Measurements from ENCODE around the gene CHRNA4.

CHRNA4 gene

DNA sequence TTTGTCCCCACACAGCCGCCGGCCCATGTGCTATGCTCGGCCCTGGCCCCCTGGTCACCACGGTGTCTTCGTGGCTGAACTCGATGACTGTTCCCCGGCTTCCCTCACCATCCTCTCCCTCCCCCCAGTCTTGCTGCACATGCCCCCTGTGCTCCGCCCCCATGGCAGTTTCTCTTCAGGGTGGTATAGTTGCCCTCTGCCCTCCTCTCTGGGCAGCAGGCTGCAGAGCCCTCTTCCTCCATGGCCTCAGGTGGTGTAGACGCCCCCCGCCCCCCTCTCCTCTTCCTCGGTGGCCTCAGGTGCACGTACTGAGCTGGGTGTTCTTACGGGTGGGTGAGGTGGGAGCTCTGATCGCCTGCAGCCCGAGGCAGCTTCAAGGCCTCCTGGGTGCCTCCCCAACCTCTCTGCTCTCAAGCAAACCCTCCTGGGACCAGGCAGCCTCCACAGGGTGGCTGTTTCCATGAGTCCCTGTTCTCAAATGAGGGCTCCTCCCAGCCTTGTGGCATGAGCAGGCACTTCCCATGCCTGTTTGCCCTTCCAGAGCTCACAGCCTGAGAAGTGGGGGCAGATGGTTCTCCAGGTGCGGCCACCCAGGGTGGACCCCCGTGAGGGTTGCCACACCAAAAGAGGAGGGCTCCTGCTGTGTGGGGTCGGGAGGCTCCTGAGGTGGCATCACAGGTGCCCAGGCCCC is 43.4 kb downstream of the CHRNA4 start:
- DNase-seq (ENCODE audit: insufficient read length, low spot score) (no peak), FAIRE-seq (no peak)
- TF ChIP-seq, protein P1, sequence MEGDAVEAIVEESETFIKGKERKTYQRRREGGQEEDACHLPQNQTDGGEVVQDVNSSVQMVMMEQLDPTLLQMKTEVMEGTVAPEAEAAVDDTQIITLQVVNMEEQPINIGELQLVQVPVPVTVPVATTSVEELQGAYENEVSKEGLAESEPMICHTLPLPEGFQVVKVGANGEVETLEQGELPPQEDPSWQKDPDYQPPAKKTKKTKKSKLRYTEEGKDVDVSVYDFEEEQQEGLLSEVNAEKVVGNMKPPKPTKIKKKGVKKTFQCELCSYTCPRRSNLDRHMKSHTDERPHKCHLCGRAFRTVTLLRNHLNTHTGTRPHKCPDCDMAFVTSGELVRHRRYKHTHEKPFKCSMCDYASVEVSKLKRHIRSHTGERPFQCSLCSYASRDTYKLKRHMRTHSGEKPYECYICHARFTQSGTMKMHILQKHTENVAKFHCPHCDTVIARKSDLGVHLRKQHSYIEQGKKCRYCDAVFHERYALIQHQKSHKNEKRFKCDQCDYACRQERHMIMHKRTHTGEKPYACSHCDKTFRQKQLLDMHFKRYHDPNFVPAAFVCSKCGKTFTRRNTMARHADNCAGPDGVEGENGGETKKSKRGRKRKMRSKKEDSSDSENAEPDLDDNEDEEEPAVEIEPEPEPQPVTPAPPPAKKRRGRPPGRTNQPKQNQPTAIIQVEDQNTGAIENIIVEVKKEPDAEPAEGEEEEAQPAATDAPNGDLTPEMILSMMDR (IDR thresholded peaks at IDR 0.05; ENCODE audit: insufficient read depth, missing control alignments) = no peak

DNA sequence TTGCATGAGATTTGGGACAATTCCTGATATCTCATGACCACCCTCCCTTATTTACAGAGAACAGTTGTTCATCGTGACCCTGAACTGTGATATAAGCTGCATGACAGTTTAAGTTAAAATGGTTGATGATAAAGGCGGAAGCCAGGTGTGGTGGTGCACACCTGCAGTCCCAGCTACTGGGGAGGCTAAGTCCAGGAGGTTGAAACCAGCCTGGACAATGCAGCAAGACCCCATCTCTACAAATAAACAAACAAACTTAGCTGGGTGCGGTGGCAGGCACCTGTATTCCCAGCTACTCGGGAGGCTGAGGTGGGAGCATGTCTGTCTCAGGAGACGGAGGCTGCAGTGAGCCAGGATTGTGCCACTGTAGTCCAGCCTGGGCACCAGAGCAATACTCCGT is 44.1 kb downstream of the CHRNA4 start:
- DNase-seq (ENCODE audit: insufficient read length, low spot score) (no peak), FAIRE-seq (no peak)
- TF ChIP-seq, protein P1 (IDR thresholded peaks at IDR 0.05; ENCODE audit: insufficient read depth, missing control alignments) = no peak

DNA sequence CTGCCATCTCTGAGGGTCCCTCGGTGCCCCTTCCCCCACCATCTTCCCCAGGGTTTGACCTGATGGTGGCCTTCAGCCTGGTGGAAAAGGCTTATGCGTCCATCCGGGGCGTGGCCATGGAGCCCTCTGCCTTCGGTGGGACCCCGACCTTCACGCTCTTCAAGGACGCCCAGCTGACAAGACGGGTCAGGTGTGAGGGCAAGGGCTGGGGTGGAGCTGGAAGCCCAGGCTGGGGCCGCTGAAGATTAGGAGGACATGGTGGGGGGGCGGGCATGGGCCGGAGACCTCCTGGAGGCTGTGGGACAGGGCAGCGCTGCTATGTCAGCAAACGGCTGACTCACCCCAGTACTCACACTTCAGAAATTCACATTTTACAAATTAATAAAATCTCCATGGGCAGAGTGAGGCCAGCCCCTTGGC is 44.6 kb downstream of the CHRNA4 start:
- DNase-seq (ENCODE audit: insufficient read length, low spot score) = no peak

DNA sequence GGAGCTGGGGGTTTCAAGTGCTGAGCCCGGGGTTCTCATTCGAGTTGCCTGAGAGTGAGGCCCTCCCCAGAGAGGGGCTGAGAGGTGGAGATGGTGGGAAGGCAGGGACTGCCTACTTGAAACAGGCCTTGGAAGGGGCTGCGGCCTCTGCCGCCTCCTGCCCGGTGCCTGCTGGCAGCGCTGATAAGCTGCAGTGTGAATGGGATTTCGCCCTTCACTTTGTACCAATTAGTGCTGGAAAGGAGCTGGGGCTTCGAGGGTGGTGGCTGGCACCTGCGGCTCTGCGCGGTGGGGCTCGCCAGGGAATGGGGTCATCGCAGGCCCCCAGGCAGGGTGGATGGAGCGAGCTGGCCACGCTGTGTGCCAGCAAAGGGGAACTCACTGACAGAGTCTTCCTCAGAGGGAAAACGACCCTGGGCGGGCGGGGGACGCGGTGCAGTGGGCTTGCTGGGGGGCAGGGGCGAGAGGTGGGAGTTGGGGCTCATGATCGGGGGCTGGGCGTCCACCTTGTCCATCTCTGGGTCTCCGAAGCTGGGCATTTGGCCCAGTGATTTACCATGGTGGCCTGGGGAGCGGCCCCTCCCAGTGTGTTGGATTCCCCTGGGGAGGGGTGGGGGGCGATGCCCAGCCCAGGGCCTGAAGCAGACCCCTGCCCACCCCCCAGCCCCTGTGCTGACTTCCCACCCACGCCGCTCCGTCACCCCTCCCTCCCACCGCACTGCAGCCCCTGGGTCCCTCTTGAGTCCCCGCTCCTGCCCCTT is 45.2 kb downstream of the CHRNA4 start:
- FAIRE-seq (no peak), DNase-seq (ENCODE audit: insufficient read length, low spot score) (no peak)
- TF ChIP-seq, protein P1 (IDR thresholded peaks at IDR 0.05; ENCODE audit: insufficient read depth, missing control alignments) = no peak

More for the DNA sequence above, 44.6 kb downstream of the CHRNA4 start:
- no peak for FAIRE-seq
- TF ChIP-seq, protein P1 (IDR thresholded peaks at IDR 0.05; ENCODE audit: insufficient read depth, missing control alignments) = no peak

DNA sequence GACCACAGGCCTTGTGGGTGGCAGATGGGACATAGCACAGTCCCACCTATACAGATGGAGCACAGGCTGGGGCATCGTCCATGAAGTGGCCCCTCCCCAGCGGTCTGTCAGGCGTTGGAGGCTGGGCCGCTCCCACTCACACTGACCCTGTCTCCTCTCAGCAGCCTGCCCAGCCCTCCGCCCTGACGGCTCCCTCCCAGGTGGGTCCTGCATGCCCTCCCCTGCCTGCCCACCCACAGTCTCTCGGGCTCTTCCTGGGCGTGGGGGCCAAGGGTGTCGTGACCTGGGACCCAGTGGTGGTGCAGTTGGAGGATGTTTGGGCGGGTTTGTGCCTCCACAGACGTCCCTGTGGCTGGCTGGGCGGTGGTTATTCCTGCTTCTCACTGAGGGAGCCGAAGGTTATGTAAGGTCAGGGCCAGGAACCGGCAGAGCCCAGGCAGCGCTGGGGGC is 45.9 kb downstream of the CHRNA4 start:
- TF ChIP-seq, protein P1 (IDR thresholded peaks at IDR 0.05; ENCODE audit: insufficient read depth, missing control alignments) = no peak
- FAIRE-seq (no peak), DNase-seq (ENCODE audit: insufficient read length, low spot score) (no peak)

DNA sequence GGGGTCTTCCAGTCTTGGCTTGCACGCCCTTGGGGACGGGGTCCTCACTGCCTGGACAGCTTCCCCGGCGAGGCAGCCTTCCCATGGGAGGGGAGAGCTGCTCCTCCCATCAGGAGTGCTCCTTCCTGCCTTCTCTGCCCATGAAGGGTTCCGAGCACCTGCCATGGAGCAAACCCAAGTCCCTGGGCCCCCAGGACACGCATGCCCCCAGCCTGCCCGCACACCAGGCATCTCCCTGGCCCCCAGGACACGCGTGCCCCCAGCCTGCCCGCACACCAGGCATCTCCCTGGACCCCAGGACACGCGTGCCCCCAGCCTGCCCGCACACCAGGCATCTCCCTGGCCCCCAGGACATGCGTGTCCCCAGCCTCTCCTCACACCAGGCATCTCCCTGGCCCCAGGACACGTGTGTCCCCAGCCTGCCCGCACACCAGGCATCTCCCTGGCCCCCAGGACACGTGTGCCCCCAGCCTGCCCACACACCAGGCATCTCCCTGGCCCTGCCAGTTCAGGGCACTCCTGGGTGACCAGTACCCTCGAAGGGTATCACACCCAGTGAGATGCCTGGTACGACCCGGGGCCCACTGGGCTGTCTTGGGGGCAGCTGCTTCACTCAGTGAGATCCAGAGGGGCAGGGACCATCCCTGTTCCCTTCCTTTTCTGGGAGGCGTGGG is 46.4 kb downstream of the CHRNA4 start:
- FAIRE-seq = no peak
- TF ChIP-seq, protein P1 (IDR thresholded peaks at IDR 0.05; ENCODE audit: insufficient read depth, missing control alignments) = no peak
- no peak for DNase-seq (ENCODE audit: insufficient read length, low spot score)
